Heart left ventricle (tissue), 13 donors: Measurements from ENCODE around the gene GABARAPL2.

ENCODE experiments used
- CTCF ChIP-seq, 12 donors: fragments of 200-600 bp; sonication (generic) in 4 of 12; IDR thresholded peaks; one replicate each; pipeline versions ENCODE4 v1.5.0 to v1.8.0; 2018 to 2022; ENCODE audit warnings: antibody characterized with exemption in 12 of 12, mild to moderate bottlenecking in 5 of 12
- POLR2A ChIP-seq, 2 donors: fragments of 450-650 bp; IDR thresholded peaks; one replicate each; pipeline ENCODE4 v1.6.1; 2017; ENCODE audit warnings: antibody characterized with exemption in 2 of 2, mild to moderate bottlenecking in 2 of 2, moderate library complexity in 2 of 2
- donor health status: ischemic (EF 13 %, LVEDD 7.1; RV severe dilation, severe dysfunction).
- donor health status: DM: no; HTN: yes; CAD: no.
- donor health status: DM: no; HTN: no; CAD: no.
- donor health status: ischemic (EF 25% LVEDD 6.9; RV normal size, moderate dysfunction).
- donor health status: ischemic (EF 25% LVEDD 5.7; RV mildly dilated, moderate dysfunction).
- donor health status: ischemic (EF 35%, LVEDD 5.7; RV mildly dilated, moderate dysfunction).
- donor health status: nonischemic (EF 11% LVEDD 7.7; RV severe dilation, severe dysfunction).
- donor health status: DM: yes; HTN: yes; CAD: no.
- donor health status: PGD.
- donor health status: ischemic (EF 29% LVEDD 5.4; RV normal size, mild dysfunction).
- donor health status: nonischemic (EF 23%, LVEDD 6.1; RV moderate dilation, normal function).

GRCh38 chr16:75556431-75556950, 9.7 kb upstream of the GABARAPL2 start:
- TF ChIP-seq CTCF (IDR thresholded peaks at IDR 0.05) (no peak), POLR2A (IDR thresholded peaks at IDR 0.05) (no peak)
